A673 (cell line): ENCODE measurements around the gene CNNM2.

Experiments
- EZH2 ChIP-seq: fragments of 200-600 bp; sonication (generic); IDR thresholded peaks from 2 replicates; pipeline ENCODE4 v1.6.1; 2017; ENCODE audit warnings: borderline replicate concordance, low read depth, mild to moderate bottlenecking, mixed read lengths, antibody characterized with exemption, low read length; ENCODE audit not compliant: poor library complexity, severe bottlenecking
- TF ChIP-seq, protein P1 (sequence below): fragments of 300-800, 200-600 bp; sonication (generic); conservative IDR thresholded peaks from 2 replicates; pipeline ENCODE4 v1.5.1; 2017; ENCODE audit warnings: low read depth, mild to moderate bottlenecking, antibody characterized with exemption, low read length, moderate library complexity, mixed read lengths

- TF ChIP-seq, protein P1, sequence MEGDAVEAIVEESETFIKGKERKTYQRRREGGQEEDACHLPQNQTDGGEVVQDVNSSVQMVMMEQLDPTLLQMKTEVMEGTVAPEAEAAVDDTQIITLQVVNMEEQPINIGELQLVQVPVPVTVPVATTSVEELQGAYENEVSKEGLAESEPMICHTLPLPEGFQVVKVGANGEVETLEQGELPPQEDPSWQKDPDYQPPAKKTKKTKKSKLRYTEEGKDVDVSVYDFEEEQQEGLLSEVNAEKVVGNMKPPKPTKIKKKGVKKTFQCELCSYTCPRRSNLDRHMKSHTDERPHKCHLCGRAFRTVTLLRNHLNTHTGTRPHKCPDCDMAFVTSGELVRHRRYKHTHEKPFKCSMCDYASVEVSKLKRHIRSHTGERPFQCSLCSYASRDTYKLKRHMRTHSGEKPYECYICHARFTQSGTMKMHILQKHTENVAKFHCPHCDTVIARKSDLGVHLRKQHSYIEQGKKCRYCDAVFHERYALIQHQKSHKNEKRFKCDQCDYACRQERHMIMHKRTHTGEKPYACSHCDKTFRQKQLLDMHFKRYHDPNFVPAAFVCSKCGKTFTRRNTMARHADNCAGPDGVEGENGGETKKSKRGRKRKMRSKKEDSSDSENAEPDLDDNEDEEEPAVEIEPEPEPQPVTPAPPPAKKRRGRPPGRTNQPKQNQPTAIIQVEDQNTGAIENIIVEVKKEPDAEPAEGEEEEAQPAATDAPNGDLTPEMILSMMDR = peak; percentile 39; the same call in 1 of the 2 replicates
- TF ChIP-seq EZH2 = no peak
These were observed 144.9 kb downstream of the CNNM2 start for GRCh38 chr10:103062854-103063590.
